GM12891 (cell line): ENCODE results near the gene KCNH5.

Experiments
- DNase-seq: peaks from one replicate; pipeline ENCODE4 v3.0.0; 2011; ENCODE audit warnings: low spot score; ENCODE audit not compliant: insufficient read length
- FAIRE-seq: peaks from 2 replicates; lab custom pipeline; 2011; peaks lifted over from hg19 to GRCh38; lab: Jason Lieb, UNC
- PAX5 ChIP-seq: IDR thresholded peaks from 2 replicates; pipeline ENCODE4 v1.6.1; 2011; ENCODE audit warnings: low read length, moderate library complexity, mild to moderate bottlenecking; ENCODE audit not compliant: insufficient read depth, severe bottlenecking
- POLR2A ChIP-seq: IDR thresholded peaks from 2 replicates; pipeline ENCODE4 v1.6.1; 2011; ENCODE audit warnings: low read depth, low read length, control low read depth
- POLR2AphosphoS5 ChIP-seq: IDR thresholded peaks from 2 replicates; pipeline ENCODE4 v1.6.1; 2011; ENCODE audit warnings: low read depth, low read length, control low read depth
- POU2F2 ChIP-seq: IDR thresholded peaks from 2 replicates; pipeline ENCODE4 v1.6.1; 2011; ENCODE audit warnings: low read depth, mild to moderate bottlenecking, control low read depth, low read length, moderate library complexity
- SPI1 ChIP-seq: IDR thresholded peaks from 2 replicates; pipeline ENCODE4 v1.6.1; 2011; ENCODE audit warnings: low read depth, low read length, control low read depth
- TAF1 ChIP-seq: IDR thresholded peaks from 2 replicates; pipeline ENCODE4 v1.6.1; 2011; ENCODE audit warnings: low read depth, low read length, control low read depth

The KCNH5 gene

DNA sequence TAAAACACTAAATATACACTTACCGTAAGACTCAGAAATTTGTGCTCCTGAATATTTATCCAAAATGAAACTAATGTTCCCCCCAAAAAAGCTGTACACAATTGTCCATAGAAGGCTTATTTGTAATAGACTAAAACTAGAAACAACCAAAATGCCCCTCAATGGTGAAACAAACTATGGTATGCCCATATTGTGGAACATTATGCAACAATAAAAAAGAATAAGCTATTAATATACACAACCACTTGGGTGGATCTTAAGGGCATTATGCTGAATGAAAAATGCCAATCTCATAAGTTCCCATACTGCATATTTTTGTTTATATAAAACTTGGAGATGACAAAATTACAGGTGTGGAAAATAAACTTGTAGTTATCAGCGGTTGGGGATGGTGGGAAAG, 357.4 kb downstream of the KCNH5 start:
- no peak for FAIRE-seq
- no peak for TF ChIP-seq POLR2AphosphoS5
- no peak for TF ChIP-seq POLR2A
- TF ChIP-seq PAX5 = no peak
- TF ChIP-seq POU2F2 = no peak
- no peak for TF ChIP-seq SPI1
- no peak for TF ChIP-seq TAF1
- DNase-seq = no peak

DNA sequence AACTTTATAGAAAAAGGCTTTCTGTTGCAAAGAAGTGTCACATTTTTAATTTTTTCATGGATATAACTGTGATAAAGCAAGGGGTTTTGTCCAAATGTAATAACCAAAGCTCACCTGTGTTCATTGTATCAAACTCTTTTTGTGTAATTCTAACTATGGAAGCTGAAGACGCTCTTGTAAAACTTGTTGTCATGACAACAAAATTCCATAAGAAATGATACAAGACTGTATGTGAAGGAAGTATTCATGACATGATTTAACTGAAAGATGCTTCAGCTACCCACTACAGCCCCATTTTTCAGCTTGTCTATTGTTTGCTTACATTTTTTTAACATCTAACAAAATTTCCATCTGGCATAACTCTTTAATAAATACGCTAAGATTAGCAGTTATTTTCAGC, 360.9 kb downstream of the KCNH5 start:
- no peak for TF ChIP-seq TAF1
- no peak for TF ChIP-seq POU2F2
- TF ChIP-seq POLR2AphosphoS5 = no peak
- no peak for TF ChIP-seq PAX5
- no peak for TF ChIP-seq SPI1
- no peak for TF ChIP-seq POLR2A
- DNase-seq (no peak), FAIRE-seq (no peak)

DNA sequence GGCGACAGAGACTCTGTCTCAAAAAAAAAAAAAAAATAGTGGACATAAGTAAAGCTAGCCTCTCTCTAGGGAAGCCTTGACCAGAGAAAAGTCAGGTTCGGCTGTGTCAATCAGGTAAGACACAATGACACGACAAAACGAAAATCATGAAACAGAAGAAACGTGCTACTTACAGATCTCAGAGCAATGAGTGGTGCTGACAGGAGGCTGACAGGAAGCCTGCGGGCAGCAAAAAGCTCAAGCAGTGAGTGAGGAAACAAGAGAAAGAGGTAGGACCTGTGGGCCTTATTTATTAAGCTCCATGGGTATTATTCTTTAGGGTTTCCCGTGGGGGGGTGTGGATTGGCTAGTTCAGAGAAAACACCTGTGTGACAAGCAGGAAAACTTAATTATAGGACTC, 363.1 kb downstream of the KCNH5 start:
- no peak for FAIRE-seq
- TF ChIP-seq POLR2AphosphoS5 = no peak
- TF ChIP-seq POU2F2 = no peak
- no peak for TF ChIP-seq PAX5
- DNase-seq = no peak

DNA sequence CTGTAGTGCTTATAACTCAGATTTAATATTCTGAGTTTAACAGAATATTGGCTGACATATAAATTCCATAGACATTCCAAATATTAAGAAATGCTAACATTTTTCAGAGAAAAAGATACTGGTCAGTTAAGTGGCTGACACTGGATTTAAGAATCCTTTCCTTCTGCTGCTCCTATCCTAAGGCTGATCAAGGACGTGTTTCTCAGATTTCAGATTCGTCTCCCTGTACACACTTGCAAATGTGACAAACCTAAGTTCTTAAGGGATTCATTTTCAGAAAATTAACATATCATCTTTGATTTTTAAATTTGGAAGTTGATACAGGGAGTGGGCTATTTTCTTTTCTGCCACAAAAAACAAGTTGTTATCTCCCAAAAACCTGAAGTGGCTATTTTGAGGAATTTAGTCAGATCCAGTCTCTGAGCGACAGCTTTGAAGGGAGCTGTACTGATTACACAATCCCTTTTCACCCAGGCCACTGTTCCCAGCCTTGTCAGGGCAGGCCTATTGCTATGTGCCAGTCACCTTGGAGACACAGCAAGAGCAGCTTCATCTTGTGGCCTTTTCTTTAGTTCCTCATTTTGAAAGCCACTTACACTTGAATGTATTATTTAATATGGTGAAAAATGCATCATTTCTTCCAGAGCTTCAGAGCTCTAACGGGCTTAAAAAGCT, 370.6 kb downstream of the KCNH5 start:
- no peak for TF ChIP-seq POU2F2
- TF ChIP-seq POLR2A = no peak
- no peak for TF ChIP-seq SPI1
- no peak for TF ChIP-seq PAX5
- TF ChIP-seq TAF1 = no peak
- TF ChIP-seq POLR2AphosphoS5 = no peak
- FAIRE-seq (no peak), DNase-seq (no peak)

DNA sequence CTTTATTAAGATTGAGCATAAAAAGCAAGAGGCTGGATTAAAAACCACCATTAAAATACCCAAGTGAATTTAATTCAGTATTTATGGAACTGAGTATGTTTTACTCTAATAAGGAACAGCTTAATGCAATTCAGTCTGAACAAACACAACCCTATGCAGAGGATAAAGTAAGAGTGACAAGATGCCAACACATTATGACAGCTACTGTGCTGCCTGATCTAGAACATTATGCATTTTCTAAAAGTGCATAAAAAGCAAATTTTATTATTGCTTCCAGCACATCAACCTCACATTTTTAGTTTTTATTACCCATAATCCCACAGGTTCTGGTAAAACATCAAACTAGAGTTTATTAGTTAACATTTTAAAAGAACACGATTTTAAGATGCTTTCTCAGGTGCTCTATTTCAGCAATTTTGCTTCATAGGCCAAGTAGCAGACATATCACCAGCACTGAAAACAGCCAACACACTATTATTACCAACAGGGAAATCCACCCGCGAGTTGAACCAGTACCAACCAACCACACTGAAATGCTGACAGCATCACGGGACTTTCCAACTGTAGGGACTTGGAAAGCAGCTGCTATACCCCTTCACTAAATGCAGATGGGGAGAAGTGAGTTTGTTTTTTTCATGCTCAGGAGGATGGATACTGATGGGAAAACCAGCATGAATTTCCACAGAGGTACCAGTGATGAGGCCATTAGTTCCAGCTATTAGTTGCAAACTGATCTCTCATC, 372.1 kb downstream of the KCNH5 start:
- DNase-seq = no peak
- TF ChIP-seq POU2F2 (no peak), POLR2AphosphoS5 (no peak), POLR2A (no peak), SPI1 (no peak), PAX5 (no peak), TAF1 (no peak)
- FAIRE-seq = no peak

DNA sequence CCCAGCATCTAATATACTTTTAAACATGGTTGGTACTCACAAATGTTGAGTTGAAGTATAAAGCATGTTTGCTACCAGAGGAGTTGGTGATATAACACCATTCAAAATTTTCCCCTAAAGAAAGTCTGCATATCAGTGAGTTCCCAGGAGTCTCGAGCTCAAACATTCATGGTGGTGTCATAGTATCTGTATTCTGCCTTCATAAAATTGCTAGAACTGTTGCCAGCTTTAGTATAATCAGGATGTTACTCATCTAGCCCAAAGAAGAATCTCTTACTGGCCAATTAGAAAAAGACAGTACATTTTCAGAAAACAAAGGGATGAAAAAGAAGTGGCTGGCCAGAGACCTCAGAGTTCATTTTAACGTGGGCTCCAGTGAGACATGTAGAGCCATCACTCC, 374.7 kb downstream of the KCNH5 start:
- TF ChIP-seq POLR2A (no peak), PAX5 (no peak), SPI1 (no peak), POLR2AphosphoS5 (no peak), TAF1 (no peak), POU2F2 (no peak)
- FAIRE-seq (no peak), DNase-seq (no peak)

DNA sequence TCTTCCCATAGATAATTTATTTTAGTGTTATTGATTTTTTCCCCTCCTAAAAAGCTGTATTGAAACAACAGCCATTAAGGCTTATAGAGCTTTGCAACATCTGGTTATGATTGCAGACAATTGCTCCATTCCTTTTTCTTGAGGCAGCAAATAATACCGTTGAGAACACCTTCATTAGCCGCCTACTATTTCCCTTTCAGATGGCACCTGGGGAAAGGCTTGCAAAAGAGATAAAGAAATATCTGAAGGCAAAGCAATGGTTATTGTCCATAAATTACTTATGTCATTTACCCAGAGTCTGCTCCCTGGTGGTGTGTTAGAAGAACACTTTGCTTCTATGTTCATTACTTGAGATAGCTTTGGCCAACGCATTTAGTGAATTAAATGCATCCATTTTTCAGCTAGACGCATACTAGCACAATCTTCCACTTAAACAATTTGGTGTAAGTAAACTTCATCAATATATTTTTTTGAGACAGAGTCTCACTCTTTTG, 377.8 kb downstream of the KCNH5 start:
- DNase-seq (no peak), FAIRE-seq (no peak)
- TF ChIP-seq POLR2AphosphoS5 (no peak), PAX5 (no peak), TAF1 (no peak), POLR2A (no peak), SPI1 (no peak), POU2F2 (no peak)

DNA sequence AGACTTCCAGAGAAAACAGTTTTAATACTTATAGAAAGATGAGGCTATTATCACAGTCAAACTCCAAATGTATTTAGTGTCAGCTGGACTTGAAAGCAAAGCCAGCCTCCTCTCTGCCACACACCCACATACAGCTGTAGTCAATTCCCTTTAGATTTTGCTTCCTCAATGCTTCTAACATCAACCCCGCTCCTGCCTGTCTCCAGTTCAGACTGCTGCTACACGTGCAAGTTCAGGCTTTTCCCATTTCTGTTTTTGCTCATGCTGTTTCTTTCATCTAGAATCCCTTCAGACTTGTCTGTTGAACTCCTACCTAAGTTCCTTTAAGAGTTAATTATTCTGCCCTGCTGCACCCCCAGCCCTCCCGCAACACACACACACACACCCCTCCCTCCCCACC, 380.0 kb downstream of the KCNH5 start:
- FAIRE-seq = no peak

DNA sequence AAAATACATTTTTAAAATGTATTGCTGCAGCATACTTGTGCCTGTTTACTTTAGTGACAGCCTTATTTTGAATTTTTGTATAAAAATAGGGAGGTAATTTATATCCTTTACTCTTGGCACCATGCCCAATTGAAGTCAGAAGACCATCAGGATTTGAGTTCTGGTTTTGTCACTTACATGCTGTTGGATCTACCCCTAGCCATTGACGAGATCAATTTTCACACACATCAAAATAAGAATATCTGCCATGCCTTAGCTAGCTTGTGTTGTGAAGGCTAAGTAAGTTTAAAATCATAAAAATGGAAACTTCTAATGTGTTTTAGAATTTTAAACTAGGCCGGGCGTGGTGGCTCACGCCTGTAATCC, 381.8 kb downstream of the KCNH5 start:
- no peak for DNase-seq
- no peak for FAIRE-seq
- no peak for TF ChIP-seq POU2F2
- no peak for TF ChIP-seq POLR2A
- no peak for TF ChIP-seq TAF1
- TF ChIP-seq POLR2AphosphoS5 = no peak
- no peak for TF ChIP-seq SPI1
- TF ChIP-seq PAX5 = no peak

More for the DNA sequence above, 380.0 kb downstream of the KCNH5 start:
- TF ChIP-seq TAF1 (no peak), POLR2A (no peak), SPI1 (no peak), PAX5 (no peak), POU2F2 (no peak), POLR2AphosphoS5 (no peak)
- no peak for DNase-seq

DNA sequence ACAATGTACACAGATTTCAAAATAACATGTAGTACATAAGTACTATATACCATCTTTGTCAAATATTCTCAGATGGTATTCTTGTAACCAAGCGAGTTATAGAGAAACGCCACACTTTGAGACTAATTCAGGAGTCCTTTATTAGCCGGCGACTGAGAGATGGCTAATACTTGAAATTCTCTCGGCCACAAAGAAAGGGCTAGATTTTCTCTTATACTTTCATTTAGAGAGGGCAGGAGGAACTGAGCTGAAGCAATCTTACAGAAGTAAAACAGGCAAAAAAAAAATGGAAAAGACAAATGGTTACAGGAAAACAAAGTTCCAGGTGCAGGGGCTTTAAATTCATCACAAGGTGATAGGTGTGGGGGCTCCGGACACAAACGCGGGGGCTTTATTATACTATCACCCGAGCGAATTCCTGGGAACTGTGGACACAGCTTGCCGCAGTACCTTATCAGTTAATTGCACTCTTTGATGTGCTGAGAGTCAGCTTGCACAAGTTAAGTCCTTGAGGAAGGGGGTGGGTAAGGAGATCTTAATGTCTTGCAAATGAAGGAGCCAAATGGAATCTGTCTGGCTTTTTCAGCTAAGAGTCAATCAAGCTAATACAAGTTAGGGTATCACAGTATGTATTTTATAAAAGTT, 382.3 kb downstream of the KCNH5 start:
- FAIRE-seq = no peak
- TF ChIP-seq TAF1 (no peak), PAX5 (no peak), POU2F2 (no peak), POLR2A (no peak), SPI1 (no peak), POLR2AphosphoS5 (no peak)
- no peak for DNase-seq
